Measurements from ENCODE around the gene TGFB3.

The TGFB3 gene

DNA sequence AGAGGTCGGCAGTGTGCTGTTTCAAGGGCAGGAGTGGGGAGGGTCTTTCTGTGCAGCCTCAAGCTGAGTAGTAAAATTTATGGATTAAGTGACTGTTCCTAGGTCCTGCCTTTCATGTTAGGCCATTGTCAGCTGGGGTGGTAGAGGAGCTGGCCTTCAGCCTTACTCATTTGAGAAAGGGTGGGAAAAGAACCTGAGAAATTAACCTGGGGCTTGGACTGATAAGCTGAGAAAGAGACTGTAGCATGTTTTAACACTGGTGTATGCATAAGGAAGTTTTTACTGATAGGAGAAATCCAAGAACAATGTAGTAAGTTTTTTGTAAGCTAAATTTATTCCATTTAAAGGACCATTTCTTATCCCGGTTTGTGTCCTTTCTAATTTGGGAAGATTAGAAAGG lies 24.5 kb upstream of the TGFB3 start:
- DNase-seq (ENCODE audit: insufficient read length) (no peak), FAIRE-seq (no peak)
- TF ChIP-seq TAF1 (IDR thresholded peaks at IDR 0.05; ENCODE audit: borderline replicate concordance, low read depth, low read length): no peak
- TF ChIP-seq POLR2A (IDR thresholded peaks at IDR 0.05; ENCODE audit: low read depth, low read length): no peak
- no peak for TF ChIP-seq POLR2AphosphoS5 (IDR thresholded peaks at IDR 0.05; ENCODE audit: low read depth, low read length)

DNA sequence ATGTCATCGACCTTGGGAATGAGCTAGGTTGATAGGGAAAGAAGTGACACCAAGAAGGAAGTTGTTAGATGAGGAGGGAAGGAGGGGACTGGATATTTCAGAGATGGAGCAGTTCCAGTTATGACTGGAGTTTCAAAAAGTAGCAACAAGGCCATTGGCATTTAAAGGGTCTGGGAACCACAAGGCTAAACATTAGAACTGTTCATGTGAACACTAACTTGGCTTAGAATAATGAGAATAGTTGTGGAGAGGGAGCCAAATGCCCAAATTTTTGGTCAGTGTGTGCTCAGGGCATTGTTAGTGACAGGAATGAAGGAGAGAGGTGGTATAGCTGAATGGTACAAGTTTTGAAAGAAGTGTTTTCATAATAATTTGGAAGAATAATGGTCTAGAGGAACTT lies 20.6 kb upstream of the TGFB3 start:
- DNase-seq (ENCODE audit: insufficient read length): no peak
- no peak for FAIRE-seq
- no peak for TF ChIP-seq TAF1 (IDR thresholded peaks at IDR 0.05; ENCODE audit: borderline replicate concordance, low read depth, low read length)
- TF ChIP-seq POLR2AphosphoS5 (IDR thresholded peaks at IDR 0.05; ENCODE audit: low read depth, low read length): no peak
- TF ChIP-seq POLR2A (IDR thresholded peaks at IDR 0.05; ENCODE audit: low read depth, low read length): no peak

DNA sequence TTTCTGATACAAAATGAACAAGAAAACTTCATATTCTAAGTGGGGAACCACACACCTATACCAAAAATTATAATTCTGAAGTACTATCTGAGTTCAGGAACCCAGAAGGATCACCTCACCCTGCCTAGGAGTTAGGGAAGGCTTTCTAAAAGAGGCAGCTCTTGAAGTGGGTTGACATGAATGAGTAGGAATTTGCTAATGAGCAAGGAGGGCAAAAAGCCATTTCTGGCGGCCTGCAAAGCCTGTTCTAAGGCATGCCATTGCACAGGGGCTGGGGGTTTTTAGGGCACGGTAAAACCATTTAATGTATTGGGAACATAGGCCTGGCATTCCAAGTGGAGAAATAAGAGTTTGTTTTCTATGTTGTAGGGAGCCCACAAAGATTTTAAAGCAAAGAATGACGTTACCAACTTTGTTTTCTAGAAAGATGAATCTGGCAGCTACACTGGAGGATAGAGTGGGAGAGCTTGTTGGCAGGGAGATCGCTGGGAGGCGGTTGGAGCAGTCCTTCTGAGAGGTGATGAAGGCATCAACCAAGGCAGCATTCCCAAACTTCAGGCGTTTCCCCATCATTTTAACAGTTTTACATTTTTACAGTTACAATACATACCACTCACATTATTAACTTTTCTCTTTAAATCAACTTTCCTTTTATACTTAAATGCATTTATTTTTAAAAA lies 17.9 kb upstream of the TGFB3 start:
- no peak for DNase-seq (ENCODE audit: insufficient read length)
- no peak for FAIRE-seq
- TF ChIP-seq TAF1 (IDR thresholded peaks at IDR 0.05; ENCODE audit: borderline replicate concordance, low read depth, low read length): no peak
- no peak for TF ChIP-seq POLR2AphosphoS5 (IDR thresholded peaks at IDR 0.05; ENCODE audit: low read depth, low read length)
- no peak for TF ChIP-seq POLR2A (IDR thresholded peaks at IDR 0.05; ENCODE audit: low read depth, low read length)

DNA sequence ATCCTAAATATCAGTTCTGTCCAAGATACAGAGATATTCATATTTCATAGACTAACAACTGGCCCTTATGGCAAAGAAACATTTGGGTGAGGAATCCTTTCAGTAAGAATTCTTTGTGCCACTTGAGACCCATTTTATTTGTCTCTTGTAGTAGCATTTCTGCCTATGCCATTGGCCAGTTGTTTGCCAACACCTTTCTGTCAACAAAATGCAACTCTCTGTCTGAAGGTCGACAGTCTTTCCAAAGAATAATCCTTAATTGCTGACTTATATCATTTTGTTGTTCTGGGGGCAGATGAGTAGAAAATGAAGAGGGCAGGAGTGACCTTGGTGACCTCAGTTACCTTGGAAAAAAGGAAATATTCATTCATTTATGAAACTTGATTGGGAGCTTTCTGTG lies 14.7 kb upstream of the TGFB3 start:
- FAIRE-seq (no peak), DNase-seq (ENCODE audit: insufficient read length) (no peak)
- TF ChIP-seq POLR2A (IDR thresholded peaks at IDR 0.05; ENCODE audit: low read depth, low read length) (no peak), TAF1 (IDR thresholded peaks at IDR 0.05; ENCODE audit: borderline replicate concordance, low read depth, low read length) (no peak), POLR2AphosphoS5 (IDR thresholded peaks at IDR 0.05; ENCODE audit: low read depth, low read length) (no peak)

DNA sequence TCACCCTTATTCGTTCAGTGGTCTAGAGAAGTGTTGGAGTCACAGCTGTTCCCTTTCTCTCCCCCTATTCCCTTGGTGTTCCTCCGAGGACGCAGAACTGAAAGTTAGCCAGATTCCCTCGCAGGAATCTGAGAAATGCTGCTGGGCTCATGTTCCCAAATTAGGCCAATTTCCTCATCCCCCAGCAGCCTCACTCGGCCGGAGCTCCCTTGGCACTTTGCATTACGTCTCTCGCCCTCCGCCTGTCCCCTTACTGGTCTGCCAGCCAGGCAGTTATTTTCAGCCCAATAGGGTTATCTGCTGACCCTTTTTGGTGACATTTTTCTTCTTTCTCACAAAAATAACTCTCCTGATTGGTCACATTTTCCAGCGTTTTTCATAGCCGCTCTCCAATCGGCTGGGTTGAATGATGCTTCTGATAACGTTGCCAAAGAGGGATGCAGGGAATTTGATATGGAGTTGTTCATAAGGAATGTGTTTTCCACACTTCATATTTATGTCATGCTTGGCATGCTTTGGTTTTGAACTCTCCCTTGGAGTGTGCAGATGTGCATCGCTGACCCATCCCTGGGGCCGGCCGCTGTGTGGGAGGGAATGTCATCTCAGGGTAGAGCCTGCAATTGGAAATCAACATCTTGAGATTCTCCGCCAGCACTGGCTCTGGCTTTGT lies 13.7 kb upstream of the TGFB3 start:
- no peak for DNase-seq (ENCODE audit: insufficient read length)
- TF ChIP-seq POLR2AphosphoS5 (IDR thresholded peaks at IDR 0.05; ENCODE audit: low read depth, low read length) (no peak), POLR2A (IDR thresholded peaks at IDR 0.05; ENCODE audit: low read depth, low read length) (no peak)
- FAIRE-seq: no peak

DNA sequence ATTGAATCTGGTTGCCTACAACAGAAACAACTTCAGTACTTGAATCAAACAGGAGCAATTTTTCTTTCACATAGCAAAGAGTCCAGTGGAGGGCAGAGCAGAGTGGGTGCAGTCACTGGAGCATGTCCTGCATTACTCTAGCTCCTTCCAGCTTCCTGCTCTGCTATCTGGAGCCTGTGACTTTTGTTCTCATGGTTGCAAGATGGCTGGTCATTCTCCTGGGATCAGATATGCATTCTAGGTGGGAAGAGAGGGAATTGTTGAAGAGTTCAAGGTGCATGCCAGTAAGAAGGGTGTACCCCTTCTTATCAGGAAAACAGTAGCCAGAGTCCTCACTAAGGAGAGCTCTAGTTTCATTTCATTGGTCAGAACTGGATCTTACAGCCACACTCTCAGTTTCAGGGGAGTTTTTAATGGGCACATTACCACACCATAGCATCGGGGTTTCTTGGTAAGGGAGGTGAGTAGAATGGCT lies 11.8 kb upstream of the TGFB3 start:
- TF ChIP-seq TAF1 (IDR thresholded peaks at IDR 0.05; ENCODE audit: borderline replicate concordance, low read depth, low read length) (no peak), POLR2AphosphoS5 (IDR thresholded peaks at IDR 0.05; ENCODE audit: low read depth, low read length) (no peak), POLR2A (IDR thresholded peaks at IDR 0.05; ENCODE audit: low read depth, low read length) (no peak)
- FAIRE-seq (peak; percentile 70), DNase-seq (ENCODE audit: insufficient read length) (no peak)

DNA sequence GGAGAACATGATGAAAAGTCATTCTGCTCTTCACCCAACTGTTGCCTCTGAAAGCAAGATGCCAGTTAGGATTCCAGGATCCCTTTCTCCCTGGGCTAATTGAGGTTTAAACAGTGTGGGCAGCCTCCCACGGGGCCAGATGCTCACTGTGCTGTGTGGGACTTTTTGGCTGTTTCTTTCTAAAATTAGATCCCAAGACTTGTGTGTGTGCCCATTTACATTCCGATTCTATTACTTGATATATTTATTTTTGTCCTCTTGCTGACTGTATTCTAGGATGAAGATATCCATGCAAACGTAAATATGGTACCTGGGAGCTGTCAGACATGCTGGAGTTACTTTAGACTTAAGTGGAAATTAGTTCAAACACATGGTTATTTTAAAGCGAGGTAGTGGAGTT lies 10.0 kb upstream of the TGFB3 start:
- no peak for TF ChIP-seq POLR2AphosphoS5 (IDR thresholded peaks at IDR 0.05; ENCODE audit: low read depth, low read length)
- no peak for TF ChIP-seq TAF1 (IDR thresholded peaks at IDR 0.05; ENCODE audit: borderline replicate concordance, low read depth, low read length)
- TF ChIP-seq POLR2A (IDR thresholded peaks at IDR 0.05; ENCODE audit: low read depth, low read length): no peak
- DNase-seq (ENCODE audit: insufficient read length): no peak
- no peak for FAIRE-seq

DNA sequence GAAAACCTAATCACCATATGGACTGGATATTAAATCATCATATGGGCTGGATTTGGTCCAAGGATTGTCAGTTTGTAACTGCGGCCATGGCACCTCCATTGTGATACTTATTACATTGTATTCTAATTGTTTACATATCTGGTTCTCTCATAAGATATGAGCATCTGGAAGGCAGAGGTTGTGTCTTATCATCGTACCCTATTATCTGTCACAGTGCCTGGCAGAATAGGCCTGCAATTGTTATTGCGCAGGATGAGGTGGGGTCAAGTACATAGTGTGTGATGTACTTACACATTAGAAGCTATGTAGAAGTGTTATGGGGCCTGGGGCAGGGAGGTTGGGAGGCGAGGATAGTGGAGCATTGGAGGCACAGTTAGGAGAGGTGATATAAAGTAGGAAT lies 8.5 kb upstream of the TGFB3 start:
- TF ChIP-seq POLR2AphosphoS5 (IDR thresholded peaks at IDR 0.05; ENCODE audit: low read depth, low read length) (no peak), POLR2A (IDR thresholded peaks at IDR 0.05; ENCODE audit: low read depth, low read length) (no peak), TAF1 (IDR thresholded peaks at IDR 0.05; ENCODE audit: borderline replicate concordance, low read depth, low read length) (no peak)
- DNase-seq (ENCODE audit: insufficient read length) (no peak), FAIRE-seq (no peak)

DNA sequence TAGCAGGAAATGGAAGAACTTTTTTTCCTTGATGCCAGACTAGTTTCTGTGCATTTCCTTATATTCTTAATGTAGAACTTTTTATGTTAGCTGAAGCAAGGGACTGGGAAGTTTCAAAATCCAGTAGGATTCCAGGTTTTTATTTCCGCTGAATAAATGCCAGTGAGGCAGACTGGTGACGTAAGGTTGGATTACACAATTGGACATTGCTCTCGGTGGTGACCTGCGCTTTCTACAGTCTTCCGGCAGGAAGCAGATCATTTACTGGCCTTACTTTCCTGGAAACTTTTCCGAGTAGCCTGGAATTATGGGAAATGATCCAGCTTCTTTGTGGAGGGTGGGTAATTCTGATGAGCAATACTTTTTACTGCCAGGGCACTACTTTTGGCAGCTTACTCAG lies 7.3 kb upstream of the TGFB3 start:
- FAIRE-seq (no peak), DNase-seq (ENCODE audit: insufficient read length) (no peak)
- TF ChIP-seq POLR2A (IDR thresholded peaks at IDR 0.05; ENCODE audit: low read depth, low read length): no peak
- no peak for TF ChIP-seq POLR2AphosphoS5 (IDR thresholded peaks at IDR 0.05; ENCODE audit: low read depth, low read length)
- TF ChIP-seq TAF1 (IDR thresholded peaks at IDR 0.05; ENCODE audit: borderline replicate concordance, low read depth, low read length): no peak

DNA sequence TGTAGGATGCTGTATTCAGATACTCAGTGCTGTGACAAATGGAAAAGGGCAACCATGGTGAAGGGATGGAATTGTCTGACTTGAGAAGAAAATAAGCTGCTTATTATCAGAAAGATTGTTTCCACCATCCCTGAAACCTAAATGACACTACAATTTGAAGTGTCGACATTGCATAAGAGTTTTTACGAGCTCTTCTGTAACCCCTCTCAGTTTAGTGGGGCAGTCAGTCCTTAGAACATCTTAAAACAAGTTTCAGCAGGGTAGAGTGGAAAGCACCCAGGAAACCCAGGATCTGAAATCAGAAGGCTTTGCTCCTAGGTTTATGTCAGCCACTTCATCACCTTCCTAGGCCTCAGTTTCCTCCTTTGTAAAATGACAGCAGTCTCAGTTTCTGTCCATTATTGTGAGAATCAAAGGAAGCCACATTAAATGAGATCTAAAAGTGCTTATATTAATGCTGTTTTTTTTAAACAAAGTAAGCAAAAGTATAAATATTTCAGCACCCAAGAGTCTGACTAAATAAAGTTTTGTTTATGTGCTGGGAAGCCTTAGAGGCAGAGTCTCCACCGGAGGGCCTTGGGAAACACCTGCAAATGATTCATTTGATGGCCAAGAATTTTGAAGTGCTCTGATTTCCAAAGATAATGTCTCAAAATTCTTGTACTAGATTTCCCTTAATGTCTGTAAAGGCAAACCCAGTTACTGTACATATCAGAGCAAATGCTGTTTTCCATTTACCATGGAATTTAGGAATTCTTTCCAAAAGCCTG lies 5.6 kb upstream of the TGFB3 start:
- DNase-seq (ENCODE audit: insufficient read length): no peak
- no peak for FAIRE-seq
- TF ChIP-seq TAF1 (IDR thresholded peaks at IDR 0.05; ENCODE audit: borderline replicate concordance, low read depth, low read length) (no peak), POLR2AphosphoS5 (IDR thresholded peaks at IDR 0.05; ENCODE audit: low read depth, low read length) (no peak), POLR2A (IDR thresholded peaks at IDR 0.05; ENCODE audit: low read depth, low read length) (no peak)

DNA sequence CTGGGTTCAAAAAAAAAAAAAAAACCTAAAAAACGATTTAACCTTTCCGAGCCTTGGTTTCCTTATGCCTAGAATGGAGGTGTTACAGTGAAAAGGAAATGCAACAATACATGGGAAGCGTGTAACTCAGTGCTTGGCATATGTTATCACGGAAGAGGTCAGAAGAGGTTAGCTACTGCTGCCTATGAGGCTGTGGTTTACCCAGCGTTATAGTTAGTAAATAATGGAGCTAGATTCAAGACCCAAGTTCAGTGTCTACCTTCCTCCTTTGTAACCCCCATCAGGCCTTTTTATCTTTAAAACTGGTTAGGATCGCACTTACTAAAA lies 4.6 kb upstream of the TGFB3 start:
- DNase-seq (ENCODE audit: insufficient read length) (no peak), FAIRE-seq (no peak)
- no peak for TF ChIP-seq POLR2AphosphoS5 (IDR thresholded peaks at IDR 0.05; ENCODE audit: low read depth, low read length)
- no peak for TF ChIP-seq POLR2A (IDR thresholded peaks at IDR 0.05; ENCODE audit: low read depth, low read length)
- TF ChIP-seq TAF1 (IDR thresholded peaks at IDR 0.05; ENCODE audit: borderline replicate concordance, low read depth, low read length): no peak
